Fibroblast of lung (primary cell): ENCODE measurements around the gene FAM161A.

Experiments
- EZH2 ChIP-seq: IDR thresholded peaks from 2 replicates; pipeline ENCODE4 v1.5.1; 2012; ENCODE audit warnings: low read length, control low read depth, mild to moderate bottlenecking; ENCODE audit errors: missing control alignments
- TF ChIP-seq, protein P1 (sequence below), 2 donors: IDR thresholded peaks in 1 of 2; conservative IDR thresholded peaks in 1 of 2; 1 replicate in 1 of 2; 2 replicates in 1 of 2; pipeline ENCODE4 v1.5.1; 2011 to 2012; ENCODE audit warnings: low read length in 2 of 2, control low read depth in 1 of 2, inconsistent platforms in 1 of 2, low read depth in 1 of 2, mild to moderate bottlenecking in 1 of 2

- TF ChIP-seq, protein P1, sequence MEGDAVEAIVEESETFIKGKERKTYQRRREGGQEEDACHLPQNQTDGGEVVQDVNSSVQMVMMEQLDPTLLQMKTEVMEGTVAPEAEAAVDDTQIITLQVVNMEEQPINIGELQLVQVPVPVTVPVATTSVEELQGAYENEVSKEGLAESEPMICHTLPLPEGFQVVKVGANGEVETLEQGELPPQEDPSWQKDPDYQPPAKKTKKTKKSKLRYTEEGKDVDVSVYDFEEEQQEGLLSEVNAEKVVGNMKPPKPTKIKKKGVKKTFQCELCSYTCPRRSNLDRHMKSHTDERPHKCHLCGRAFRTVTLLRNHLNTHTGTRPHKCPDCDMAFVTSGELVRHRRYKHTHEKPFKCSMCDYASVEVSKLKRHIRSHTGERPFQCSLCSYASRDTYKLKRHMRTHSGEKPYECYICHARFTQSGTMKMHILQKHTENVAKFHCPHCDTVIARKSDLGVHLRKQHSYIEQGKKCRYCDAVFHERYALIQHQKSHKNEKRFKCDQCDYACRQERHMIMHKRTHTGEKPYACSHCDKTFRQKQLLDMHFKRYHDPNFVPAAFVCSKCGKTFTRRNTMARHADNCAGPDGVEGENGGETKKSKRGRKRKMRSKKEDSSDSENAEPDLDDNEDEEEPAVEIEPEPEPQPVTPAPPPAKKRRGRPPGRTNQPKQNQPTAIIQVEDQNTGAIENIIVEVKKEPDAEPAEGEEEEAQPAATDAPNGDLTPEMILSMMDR (conservative IDR thresholded peaks at IDR 0.05 in 1 of 2, IDR thresholded peaks at IDR 0.05 in 1 of 2; ENCODE audit: low read depth in 1 of 2, low read length in 2 of 2) = no peak
- no peak for TF ChIP-seq EZH2
These were observed 39.2 kb downstream of the FAM161A start for GRCh38 chr2:61814539-61815160.
